Adrenal gland (tissue), 5 donors: Measurements from ENCODE around the gene EZR.

ENCODE experiments used
- CTCF ChIP-seq, 6 experiments: fragments of 450-650 bp in 4 of 6; fragments of 200-600 bp in 2 of 6; sonication (generic) in 1 of 6; IDR thresholded peaks; 1 replicate in 5 of 6; 2 replicates in 1 of 6; pipeline versions ENCODE4 v1.5.1 to v1.8.0; 2016 to 2021; ENCODE audit warnings: antibody characterized with exemption in 6 of 6, mild to moderate bottlenecking in 2 of 6, moderate library complexity in 1 of 6
- POLR2A ChIP-seq, 2 donors: fragments of 450-650 bp; IDR thresholded peaks; one replicate each; pipeline ENCODE4 v1.6.1; 2017; ENCODE audit warnings: antibody characterized with exemption in 2 of 2, mild to moderate bottlenecking in 2 of 2, moderate library complexity in 1 of 2
- donor health status: DM: no; HTN: no; CAD: no.

GRCh38 chr6:158850807-158851115 is 31.6 kb upstream of the EZR start:
- TF ChIP-seq POLR2A (IDR thresholded peaks at IDR 0.05) (no peak), CTCF (IDR thresholded peaks at IDR 0.05) (no peak)
